Measurements from ENCODE around the gene DIDO1. TPM values are rescaled to one million over a fixed set of nuclear protein-coding genes. Genes with fewer than 3 reads are reported as not detected.

Gene DIDO1
- polyA plus RNA-seq, 1 of the 3 experiments (the other 2 are of a cell fraction) = 14.7 TPM

GRCh38 chr20:62855120-62855519 lies 71.2 kb downstream of the DIDO1 start:
- Histone ChIP-seq H3F3A (replicated peaks; ENCODE audit: insufficient read depth) (no peaks in the 10 kb centered on the region), H3K9ac (no peak overlapping the region), H3K27ac (ENCODE audit: low read depth in 2 of 2, low read length in 1 of 2) (no peak overlapping the region), H3K4me3 (ENCODE audit: low read depth in 2 of 2, low read length in 1 of 2) (no peak overlapping the region), H3K9me3 (no peaks in the 10 kb centered on the region), H2AFZ (ENCODE audit: low read depth) (no peak overlapping the region), H4K20me1 (ENCODE audit: insufficient read depth) (peaks cover 20% of the 10 kb centered on the region), H3K4me2 (no peak overlapping the region), H3K4me1 (ENCODE audit: control insufficient read depth in 1 of 2, insufficient read depth in 2 of 2, low read depth in 1 of 2, low read length in 1 of 2) (peaks cover 8 to 9% of the 10 kb centered on the region in 2 experiments; a peak in 3 of 4 replicates), H3K27me3 (ENCODE audit: insufficient read depth) (no peaks in the 10 kb centered on the region), H3K9me2 (no peaks in the 10 kb centered on the region), H3K79me2 (ENCODE audit: insufficient read depth) (peaks cover 60% of the 10 kb centered on the region), H3K36me3 (replicated peaks in 1 of 2; ENCODE audit: control insufficient read depth in 1 of 2, insufficient read depth in 2 of 2, low read length in 1 of 2) (peaks cover 16 to 55% of the 10 kb centered on the region in 2 experiments)
- TF ChIP-seq TEAD4 (IDR thresholded peaks at IDR 0.05; ENCODE audit: borderline replicate concordance, insufficient read depth) (no peak), ELF1 (IDR thresholded peaks at IDR 0.05) (no peak), CTCF (IDR thresholded peaks at IDR 0.05) (no peak), NFIC (IDR thresholded peaks at IDR 0.05; ENCODE audit: borderline replicate concordance) (no peak), RFX5 (IDR thresholded peaks at IDR 0.05; ENCODE audit: low read length) (no peak), GATA2 (CRISPR knock-in tag; IDR thresholded peaks at IDR 0.05) (no peak), MXI1 (IDR thresholded peaks at IDR 0.05; ENCODE audit: low read depth, low read length) (no peak), MAX (IDR thresholded peaks at IDR 0.05; ENCODE audit: low read depth) (no peak)
- ChIA-PET CTCF (interaction anchor here (0.8 to 2.4 kb wide), 4 partner anchors 13 to 46 kb away, joined by 3 to 8 read pairs (median 4); no protein-coding TSS in a partner anchor), POLR2A (no interaction called here)
- DNase-seq = no peak
- WGBS (ENCODE audit: low lambda C conversion rate) = 96% methylated on average over 5 of the region's 5 CpGs

- Histone ChIP-seq H2AFZ (ENCODE audit: low read depth) (no peak overlapping the region), H3K4me1 (ENCODE audit: control insufficient read depth in 1 of 2, insufficient read depth in 2 of 2, low read depth in 1 of 2, low read length in 1 of 2) (peaks cover 0 to 1% of the 10 kb centered on the region in 2 experiments; a peak in 1 of 4 replicates), H3K36me3 (replicated peaks in 1 of 2; ENCODE audit: control insufficient read depth in 1 of 2, insufficient read depth in 2 of 2, low read length in 1 of 2) (peaks cover 16 to 55% of the 10 kb centered on the region in 2 experiments), H3K27me3 (ENCODE audit: insufficient read depth) (no peaks in the 10 kb centered on the region), H4K20me1 (ENCODE audit: insufficient read depth) (peaks cover 10% of the 10 kb centered on the region), H3K4me2 (no peak overlapping the region), H3K27ac (ENCODE audit: low read depth in 2 of 2, low read length in 1 of 2) (no peak overlapping the region), H3F3A (replicated peaks; ENCODE audit: insufficient read depth) (no peaks in the 10 kb centered on the region), H3K79me2 (ENCODE audit: insufficient read depth) (peaks cover 52% of the 10 kb centered on the region), H3K9ac (no peak overlapping the region), H3K9me3 (no peaks in the 10 kb centered on the region), H3K4me3 (ENCODE audit: low read depth in 2 of 2, low read length in 1 of 2) (no peak overlapping the region), H3K9me2 (no peaks in the 10 kb centered on the region)
- POLR2A ChIA-PET = interaction anchor here (0.6 kb wide), 1 partner anchor 10 kb away, joined by 3 read pairs; no protein-coding TSS in a partner anchor
- 98% methylated on average over 12 of the region's 13 CpGs for WGBS (ENCODE audit: low lambda C conversion rate)
- CTCF ChIA-PET = interaction anchor here (1.2 to 2.4 kb wide), 2 partner anchors 31 to 47 kb away, joined by 3 to 8 read pairs; no protein-coding TSS in a partner anchor
- no peak for DNase-seq
- no peak for TF ChIP-seq RCOR1 (IDR thresholded peaks at IDR 0.05; ENCODE audit: low read length)
- no peak for TF ChIP-seq NFIC (IDR thresholded peaks at IDR 0.05; ENCODE audit: borderline replicate concordance)
- TF ChIP-seq RFX5 (IDR thresholded peaks at IDR 0.05; ENCODE audit: low read length) = no peak
- TF ChIP-seq REST (IDR thresholded peaks at IDR 0.05; ENCODE audit: low read depth, low read length) = no peak
- TF ChIP-seq SMC3 (IDR thresholded peaks at IDR 0.05; ENCODE audit: low read depth, low read length) = no peak
- TF ChIP-seq FOXM1 (IDR thresholded peaks at IDR 0.05; ENCODE audit: low read depth) = no peak
- TF ChIP-seq EP300 (IDR thresholded peaks at IDR 0.05; ENCODE audit: borderline replicate concordance in 1 of 2, low read depth in 1 of 2, low read length in 1 of 2) = no peak
- TF ChIP-seq SIN3A (IDR thresholded peaks at IDR 0.05; ENCODE audit: borderline replicate concordance, low read depth, low read length) = no peak
- no peak for TF ChIP-seq ZBTB33 (IDR thresholded peaks at IDR 0.05; ENCODE audit: borderline replicate concordance, low read depth)
- no peak for TF ChIP-seq MXI1 (IDR thresholded peaks at IDR 0.05; ENCODE audit: low read depth, low read length)
- no peak for TF ChIP-seq TEAD4 (IDR thresholded peaks at IDR 0.05; ENCODE audit: borderline replicate concordance, insufficient read depth)
- no peak for TF ChIP-seq IRF3 (IDR thresholded peaks at IDR 0.05; ENCODE audit: low read depth, low read length)
- TF ChIP-seq GATA2 (CRISPR knock-in tag; IDR thresholded peaks at IDR 0.05) = no peak
Measured at GRCh38 chr20:62854121-62854520, 72.2 kb downstream of the DIDO1 start.
